Measurements from ENCODE around the gene PI4KA. TPM values are rescaled to one million over a fixed set of nuclear protein-coding genes. Genes with fewer than 3 reads are reported as not detected.
"Not testable (repeated sequence)": the region's sequence is repeated elsewhere in the genome, so short reads cannot be mapped to it uniquely, and the experiment has no call there.

PI4KA gene
- total RNA-seq, 1 donor from 2014 or later, result 38.4 TPM

- intact Hi-C loops (cut with DNase I); ATAC-seq (ENCODE audit: poor library complexity); DNase-seq: not testable (repeated sequence)
Measured at GRCh38 chr22:20826373-20827152, 32.0 kb downstream of the PI4KA start.

- intact Hi-C loops (cut with DNase I), result no loop called here
- DNase-seq (no peak), ATAC-seq (ENCODE audit: poor library complexity) (no peak)
Measured at GRCh38 chr22:20825624-20826023, 33.0 kb downstream of the PI4KA start.

GRCh38 chr22:20825216-20825615 is 33.4 kb downstream of the PI4KA start:
- DNase-seq; intact Hi-C loops (cut with DNase I); ATAC-seq (ENCODE audit: poor library complexity): not testable (repeated sequence)

GRCh38 chr22:20823264-20823663 is 35.3 kb downstream of the PI4KA start:
- ATAC-seq (ENCODE audit: poor library complexity), result no peak
- intact Hi-C loops (cut with DNase I), result no loop called here
- no peak for DNase-seq

- no peak for DNase-seq
- intact Hi-C loops (cut with DNase I), result no loop called here
- ATAC-seq (ENCODE audit: poor library complexity), result no peak
Measured at GRCh38 chr22:20822240-20822639, 36.4 kb downstream of the PI4KA start.

- DNase-seq; ATAC-seq (ENCODE audit: poor library complexity); intact Hi-C loops (cut with DNase I): not testable (repeated sequence)
Measured at GRCh38 chr22:20821717-20822239, 36.8 kb downstream of the PI4KA start.

GRCh38 chr22:20819471-20819870 is 39.1 kb downstream of the PI4KA start:
- intact Hi-C loops (cut with DNase I), result no loop called here
- DNase-seq, result no peak
- no peak for ATAC-seq (ENCODE audit: poor library complexity)

- DNase-seq, result no peak
- no peak for ATAC-seq (ENCODE audit: poor library complexity)
- intact Hi-C loops (cut with DNase I), result no loop called here
Measured at GRCh38 chr22:20818471-20818870, 40.1 kb downstream of the PI4KA start.

GRCh38 chr22:20816559-20816958 is 42.1 kb downstream of the PI4KA start:
- intact Hi-C loops (cut with DNase I), result no loop called here
- ATAC-seq (ENCODE audit: poor library complexity), result no peak
- DNase-seq, result no peak

GRCh38 chr22:20815477-20816050 is 43.0 kb downstream of the PI4KA start:
- intact Hi-C loops (cut with DNase I), result no loop called here
- ATAC-seq (ENCODE audit: poor library complexity) (no peak), DNase-seq (no peak)

GRCh38 chr22:20814221-20814808 is 44.3 kb downstream of the PI4KA start:
- DNase-seq (no peak), ATAC-seq (ENCODE audit: poor library complexity) (no peak)
- intact Hi-C loops (cut with DNase I), result no loop called here

- intact Hi-C loops (cut with DNase I), result no loop called here
- no peak for DNase-seq
- ATAC-seq (ENCODE audit: poor library complexity), result no peak
Measured at GRCh38 chr22:20813056-20813455, 45.6 kb downstream of the PI4KA start.

- no peak for DNase-seq
- ATAC-seq (ENCODE audit: poor library complexity), result no peak
- intact Hi-C loops (cut with DNase I), result no loop called here
Measured at GRCh38 chr22:20811971-20812660, 46.5 kb downstream of the PI4KA start.

- DNase-seq (no peak), ATAC-seq (ENCODE audit: poor library complexity) (no peak)
- intact Hi-C loops (cut with DNase I), result no loop called here
Measured at GRCh38 chr22:20811171-20811570, 47.4 kb downstream of the PI4KA start.

GRCh38 chr22:20810645-20811044 is 48.0 kb downstream of the PI4KA start:
- no peak for ATAC-seq (ENCODE audit: poor library complexity)
- no peak for DNase-seq
- intact Hi-C loops (cut with DNase I), result no loop called here

GRCh38 chr22:20809538-20810185 is 48.9 kb downstream of the PI4KA start:
- ATAC-seq (ENCODE audit: poor library complexity) (no peak), DNase-seq (no peak)
- intact Hi-C loops (cut with DNase I), result no loop called here

GRCh38 chr22:20808844-20809243 is 49.8 kb downstream of the PI4KA start:
- DNase-seq (no peak), ATAC-seq (ENCODE audit: poor library complexity) (no peak)
- intact Hi-C loops (cut with DNase I), result no loop called here

- ATAC-seq (ENCODE audit: poor library complexity), result no peak
- DNase-seq, result no peak
- intact Hi-C loops (cut with DNase I), result no loop called here
Measured at GRCh38 chr22:20807315-20807752, 51.3 kb downstream of the PI4KA start.

GRCh38 chr22:20805972-20806471 is 52.6 kb downstream of the PI4KA start:
- intact Hi-C loops (cut with DNase I), result no loop called here
- no peak for DNase-seq
- ATAC-seq (ENCODE audit: poor library complexity), result no peak

All from Right ventricle myocardium superior (tissue), 1 donor.